Naive thymus-derived CD8-positive, alpha-beta T cell (primary cell): Measurements from ENCODE around the gene FBXW7. TPM values are rescaled to one million over a fixed set of nuclear protein-coding genes. Genes with fewer than 3 reads are reported as not detected.

Source experiments
- ATAC-seq, 2 donors: fragments of 150-1000 bp; cut with Tn5 transposase in 1 of 2; sonication (Bioruptor Pico), chemical (Tn5 transposase) in 1 of 2; 1 replicate in 1 of 2; 2 replicates in 1 of 2; pipeline ENCODE4 v1.10.0; 2021; ENCODE audit warnings: mild to moderate bottlenecking in 2 of 2, moderate library complexity in 2 of 2
- POLR2A ChIA-PET: fragments of 350-600 bp; sonication (Branson Sonifier 250); formaldehyde crosslinking; loops from one replicate; lab custom pipeline; 2021; ENCODE audit warnings: antibody characterized with exemption; lab: Charles Lee
- DNase-seq, 10 donors: peaks; one replicate each; pipeline versions ENCODE4 v3.0.0 to v3.0.0-alpha.2; 2020 to 2022
- H3K27ac Mint-ChIP-seq, 10 donors: one replicate each; pipeline ENCODE4 v1.8.0; 2020 to 2022; ENCODE audit warnings: mild to moderate bottlenecking in 10 of 10, mixed read lengths in 10 of 10, moderate library complexity in 4 of 10, inconsistent platforms in 1 of 10
- H3K27me3 Mint-ChIP-seq, 5 donors: one replicate each; pipeline ENCODE4 v1.8.0; 2021 to 2022; ENCODE audit warnings: mixed read lengths in 5 of 5
- H3K36me3 Mint-ChIP-seq, 3 donors: one replicate each; pipeline ENCODE4 v1.8.0; 2020 to 2022; ENCODE audit warnings: mixed read lengths in 3 of 3, mild to moderate bottlenecking in 2 of 3, inconsistent platforms in 1 of 3
- H3K4me1 Mint-ChIP-seq, 4 donors: one replicate each; pipeline ENCODE4 v1.8.0; 2021 to 2022; ENCODE audit warnings: mixed read lengths in 4 of 4
- H3K4me3 Mint-ChIP-seq, 10 donors: one replicate each; pipeline ENCODE4 v1.8.0; 2020 to 2022; ENCODE audit warnings: mild to moderate bottlenecking in 10 of 10, mixed read lengths in 10 of 10, moderate library complexity in 6 of 10, inconsistent platforms in 1 of 10
- H3K9me3 Mint-ChIP-seq, 9 donors: one replicate each; pipeline ENCODE4 v1.8.0; 2020 to 2022; ENCODE audit warnings: mixed read lengths in 9 of 9, mild to moderate bottlenecking in 3 of 9, inconsistent platforms in 1 of 9, moderate library complexity in 1 of 9
- polyA plus RNA-seq, 3 donors: library from polyadenylated mRNA; unstranded; fragments of 300-500 nt; fragmentation: Illumina TruSeq; gene quantifications; one replicate each; pipeline ENCODE4 v1.2.3, GENCODE V29; 2021
- total RNA-seq, 8 experiments: library from RNA in 2 of 8; stranded (reverse) in 2 of 8; gene quantifications; one replicate each; pipeline ENCODE4 v1.2.3 and lab custom pipeline; 2021 to 2026

The FBXW7 gene
- total and polyA plus RNA-seq, 5 experiments from 2014 or later, result 30.0 to 126 (median 41.4) TPM

- ATAC-seq, result no peak
- POLR2A ChIA-PET, result interaction anchor here (0.6 kb wide), 1 partner anchor 245 kb away, joined by 3 read pairs; the partner anchor contains the start of gene TMEM154
- H3K9me3 Mint-ChIP-seq, result peaks cover 0 to 8% (median 0%) of the 10 kb centered on the region in 9 donors
- H3K36me3 Mint-ChIP-seq, result peaks cover 7 to 21% (median 18%) of the 10 kb centered on the region in 3 donors
- peaks cover 14 to 46% (median 38%) of the 10 kb centered on the region in 4 donors for H3K4me1 Mint-ChIP-seq
- no peaks in the 10 kb centered on the region for H3K27me3 Mint-ChIP-seq
- H3K27ac Mint-ChIP-seq, result no peak overlapping the region
- DNase-seq, result no peak
- H3K4me3 Mint-ChIP-seq, result no peak overlapping the region
Observed at GRCh38 chr4:152434011-152434410, 101.9 kb downstream of the FBXW7 start.

- POLR2A ChIA-PET, result no interaction called here
- H3K27ac Mint-ChIP-seq, result peak overlapping the region in 1 of 10 donors; percentile 0
- no peaks in the 10 kb centered on the region for H3K27me3 Mint-ChIP-seq
- no peak overlapping the region for H3K4me3 Mint-ChIP-seq
- DNase-seq, result no peak
- H3K4me1 Mint-ChIP-seq, result peaks cover 14 to 44% (median 30%) of the 10 kb centered on the region in 4 donors
- peaks cover 0 to 20% (median 20%) of the 10 kb centered on the region in 3 donors for H3K36me3 Mint-ChIP-seq
- ATAC-seq, result no peak
- peaks cover 0 to 1% (median 0%) of the 10 kb centered on the region in 9 donors for H3K9me3 Mint-ChIP-seq
Observed at GRCh38 chr4:152431784-152432183, 104.1 kb downstream of the FBXW7 start.

GRCh38 chr4:152431291-152431690, 104.6 kb downstream of the FBXW7 start:
- H3K27me3 Mint-ChIP-seq, result no peaks in the 10 kb centered on the region
- POLR2A ChIA-PET, result no interaction called here
- no peaks in the 10 kb centered on the region for H3K9me3 Mint-ChIP-seq
- H3K36me3 Mint-ChIP-seq, result peaks cover 0 to 23% (median 19%) of the 10 kb centered on the region in 3 donors
- H3K4me3 Mint-ChIP-seq, result no peak overlapping the region
- H3K4me1 Mint-ChIP-seq, result peaks cover 18 to 41% (median 31%) of the 10 kb centered on the region in 4 donors
- ATAC-seq (no peak), DNase-seq (no peak)
- H3K27ac Mint-ChIP-seq, result peak overlapping the region in 2 of 10 donors; percentile 0 to 48

GRCh38 chr4:152430507-152430906, 105.4 kb downstream of the FBXW7 start:
- Mint-ChIP-seq H3K27ac (peak overlapping the region in 3 of 10 donors; percentile 2 to 48 (median 40)), H3K4me3 (no peak overlapping the region), H3K27me3 (no peaks in the 10 kb centered on the region), H3K4me1 (peaks cover 21 to 38% (median 29%) of the 10 kb centered on the region in 4 donors), H3K36me3 (peaks cover 0 to 25% (median 19%) of the 10 kb centered on the region in 3 donors), H3K9me3 (no peaks in the 10 kb centered on the region)
- POLR2A ChIA-PET, result no interaction called here
- ATAC-seq (no peak), DNase-seq (no peak)

GRCh38 chr4:152427981-152428380, 107.9 kb downstream of the FBXW7 start:
- no peaks in the 10 kb centered on the region for H3K9me3 Mint-ChIP-seq
- no peak overlapping the region for H3K4me3 Mint-ChIP-seq
- no peak for DNase-seq

GRCh38 chr4:152424977-152425376, 110.9 kb downstream of the FBXW7 start:
- peak overlapping the region in 2 of 10 donors; percentile 11 to 72 for H3K27ac Mint-ChIP-seq
- H3K27me3 Mint-ChIP-seq, result no peaks in the 10 kb centered on the region
- H3K4me3 Mint-ChIP-seq, result no peak overlapping the region
- no peaks in the 10 kb centered on the region for H3K9me3 Mint-ChIP-seq
- POLR2A ChIA-PET, result no interaction called here
- peaks cover 0 to 24% (median 18%) of the 10 kb centered on the region in 3 donors for H3K36me3 Mint-ChIP-seq
- ATAC-seq (no peak), DNase-seq (no peak)
- peaks cover 22 to 47% (median 43%) of the 10 kb centered on the region in 4 donors for H3K4me1 Mint-ChIP-seq

More at GRCh38 chr4:152427981-152428380, 107.9 kb downstream of the FBXW7 start:
- H3K4me1 Mint-ChIP-seq, result peaks cover 17 to 39% (median 33%) of the 10 kb centered on the region in 4 donors
- H3K27ac Mint-ChIP-seq, result no peak overlapping the region
- ATAC-seq, result no peak
- H3K36me3 Mint-ChIP-seq, result peaks cover 0 to 25% (median 19%) of the 10 kb centered on the region in 3 donors
- POLR2A ChIA-PET, result no interaction called here
- no peaks in the 10 kb centered on the region for H3K27me3 Mint-ChIP-seq

GRCh38 chr4:152424396-152424795, 111.5 kb downstream of the FBXW7 start:
- H3K36me3 Mint-ChIP-seq, result peaks cover 0 to 19% (median 15%) of the 10 kb centered on the region in 3 donors
- POLR2A ChIA-PET, result no interaction called here

GRCh38 chr4:152422817-152423320, 113.0 kb downstream of the FBXW7 start:
- DNase-seq (no peak), ATAC-seq (no peak)
- Mint-ChIP-seq H3K27ac (no peak overlapping the region), H3K9me3 (no peaks in the 10 kb centered on the region), H3K27me3 (no peaks in the 10 kb centered on the region), H3K4me1 (peaks cover 21 to 55% (median 47%) of the 10 kb centered on the region in 4 donors), H3K4me3 (no peak overlapping the region), H3K36me3 (peaks cover 0 to 9% (median 9%) of the 10 kb centered on the region in 3 donors)
- POLR2A ChIA-PET, result no interaction called here

More at GRCh38 chr4:152424396-152424795, 111.5 kb downstream of the FBXW7 start:
- Mint-ChIP-seq H3K27ac (no peak overlapping the region), H3K9me3 (no peaks in the 10 kb centered on the region), H3K4me3 (no peak overlapping the region), H3K4me1 (peaks cover 21 to 53% (median 46%) of the 10 kb centered on the region in 4 donors), H3K27me3 (no peaks in the 10 kb centered on the region)
- DNase-seq (no peak), ATAC-seq (no peak)

- POLR2A ChIA-PET, result no interaction called here
- peaks cover 24 to 60% (median 51%) of the 10 kb centered on the region in 4 donors for H3K4me1 Mint-ChIP-seq
Observed at GRCh38 chr4:152421576-152421975, 114.3 kb downstream of the FBXW7 start.

GRCh38 chr4:152419809-152420208, 116.1 kb downstream of the FBXW7 start:
- Mint-ChIP-seq H3K27ac (peak overlapping the region in 1 of 10 donors; percentile 44), H3K4me3 (no peak overlapping the region), H3K36me3 (no peaks in the 10 kb centered on the region), H3K9me3 (no peaks in the 10 kb centered on the region), H3K27me3 (no peaks in the 10 kb centered on the region), H3K4me1 (peaks cover 21 to 55% (median 47%) of the 10 kb centered on the region in 4 donors)
- ATAC-seq (no peak), DNase-seq (no peak)
- POLR2A ChIA-PET, result no interaction called here

More at GRCh38 chr4:152421576-152421975, 114.3 kb downstream of the FBXW7 start:
- no peak for ATAC-seq
- peak overlapping the region in 1 of 10 donors; percentile 6 for H3K27ac Mint-ChIP-seq
- no peak overlapping the region for H3K4me3 Mint-ChIP-seq
- peaks cover 0 to 5% (median 3%) of the 10 kb centered on the region in 3 donors for H3K36me3 Mint-ChIP-seq
- H3K9me3 Mint-ChIP-seq, result no peaks in the 10 kb centered on the region
- no peaks in the 10 kb centered on the region for H3K27me3 Mint-ChIP-seq
- no peak for DNase-seq

- H3K36me3 Mint-ChIP-seq, result no peaks in the 10 kb centered on the region
- no peaks in the 10 kb centered on the region for H3K27me3 Mint-ChIP-seq
- peaks cover 20 to 46% (median 43%) of the 10 kb centered on the region in 4 donors for H3K4me1 Mint-ChIP-seq
- no peak overlapping the region for H3K4me3 Mint-ChIP-seq
- ATAC-seq (no peak), DNase-seq (no peak)
- POLR2A ChIA-PET, result no interaction called here
- no peaks in the 10 kb centered on the region for H3K9me3 Mint-ChIP-seq
- no peak overlapping the region for H3K27ac Mint-ChIP-seq
Observed at GRCh38 chr4:152417673-152418072, 118.2 kb downstream of the FBXW7 start.

- no peaks in the 10 kb centered on the region for H3K27me3 Mint-ChIP-seq
- no peak overlapping the region for H3K4me3 Mint-ChIP-seq
- POLR2A ChIA-PET, result no interaction called here
- no peak overlapping the region for H3K27ac Mint-ChIP-seq
- no peaks in the 10 kb centered on the region for H3K9me3 Mint-ChIP-seq
- H3K4me1 Mint-ChIP-seq, result peaks cover 21 to 40% (median 36%) of the 10 kb centered on the region in 4 donors
- peaks cover 0 to 6% (median 0%) of the 10 kb centered on the region in 3 donors for H3K36me3 Mint-ChIP-seq
- ATAC-seq, result no peak
- DNase-seq, result no peak
Observed at GRCh38 chr4:152415980-152416379, 119.9 kb downstream of the FBXW7 start.

GRCh38 chr4:152408514-152409327, 127.2 kb downstream of the FBXW7 start:
- Mint-ChIP-seq H3K4me3 (no peak overlapping the region), H3K27me3 (no peaks in the 10 kb centered on the region), H3K27ac (no peak overlapping the region), H3K36me3 (peaks cover 0 to 28% (median 12%) of the 10 kb centered on the region in 3 donors), H3K4me1 (peaks cover 5 to 12% (median 8%) of the 10 kb centered on the region in 4 donors), H3K9me3 (no peaks in the 10 kb centered on the region)
- ATAC-seq (peak in 1 of 2 donors; percentile 38), DNase-seq (peak in 4 of 10 donors; percentile 4 to 27 (median 24))
- POLR2A ChIA-PET, result no interaction called here
